IMR-90 (cell line): ENCODE data around the gene CD28. TPM values are rescaled to one million over a fixed set of nuclear protein-coding genes. Genes with fewer than 3 reads are reported as not detected.

Source experiments
- ATAC-seq: fragments of 200-7000 bp; cut with Tn5 transposase; 2 replicates; pipeline ENCODE4 v1.9.1; 2020; ENCODE audit warnings: low read depth, mild to moderate bottlenecking, moderate library complexity
- BruUV-seq: library from RNA; stranded (reverse); fragments of 400-500 nt; replicated peaks from 2 replicates; lab custom pipeline; 2021; lab: Mats Ljungman, UMichigan
- CTCF ChIA-PET: fragments of 300-600 bp; formaldehyde crosslinking; extraction: SDS; loops from one replicate; lab custom pipeline; 2021; ENCODE audit warnings: antibody characterized with exemption; lab: Yijun Ruan, JAX
- POLR2A ChIA-PET: fragments of 300-600 bp; sonication (Branson Sonifier 250); formaldehyde crosslinking; loops from one replicate; lab custom pipeline; 2022; ENCODE audit warnings: antibody characterized with exemption; ENCODE audit not compliant: unreplicated experiment; lab: Charles Lee
- DNase-seq: peaks from one replicate; pipeline ENCODE4 v3.0.0; 2013
- H2AFZ ChIP-seq: replicated peaks from 2 replicates; pipeline ENCODE3; 2013; ENCODE audit warnings: low read length, mild to moderate bottlenecking; ENCODE audit not compliant: poor library complexity
- H2AK5ac ChIP-seq: 2 replicates; pipeline ENCODE4 v1.6.1; 2013; ENCODE audit warnings: low read depth, low read length, inconsistent platforms
- H2AK9ac ChIP-seq: replicated peaks from 2 replicates; pipeline ENCODE3; 2013; ENCODE audit warnings: mild to moderate bottlenecking, low read depth, low read length, moderate library complexity; ENCODE audit not compliant: poor library complexity
- H2BK120ac ChIP-seq: 2 replicates; pipeline ENCODE4 v1.6.1; 2013; ENCODE audit warnings: low read depth, low read length, inconsistent platforms
- H2BK15ac ChIP-seq: 3 replicates; pipeline ENCODE4 v1.6.1; 2013; ENCODE audit warnings: low read depth, low read length, inconsistent platforms
- H2BK20ac ChIP-seq: 2 replicates; pipeline ENCODE4 v1.6.1; 2013; ENCODE audit warnings: low read depth, mild to moderate bottlenecking, inconsistent platforms, low read length, moderate library complexity
- H2BK5ac ChIP-seq: 2 replicates; pipeline ENCODE4 v1.6.1; 2013; ENCODE audit warnings: mild to moderate bottlenecking, low read depth, low read length, inconsistent platforms; ENCODE audit not compliant: poor library complexity, severe bottlenecking
- H3K14ac ChIP-seq: replicated peaks from 2 replicates; pipeline ENCODE4 v1.6.1; 2013; ENCODE audit warnings: low read depth, low read length, inconsistent platforms
- H3K18ac ChIP-seq: 2 replicates; pipeline ENCODE4 v1.6.1; 2013; ENCODE audit warnings: low read depth, low read length, control low read depth
- H3K23ac ChIP-seq: 2 replicates; pipeline ENCODE4 v1.6.1; 2013; ENCODE audit warnings: low read depth, low read length, inconsistent platforms
- H3K27ac ChIP-seq: 2 replicates; pipeline ENCODE4 v1.5.1; 2013; ENCODE audit warnings: mild to moderate bottlenecking, control low read depth, low read length; ENCODE audit not compliant: insufficient read depth
- H3K27me3 ChIP-seq: 2 replicates; pipeline ENCODE4 v1.6.1; 2013; ENCODE audit warnings: low read length; ENCODE audit not compliant: control insufficient read depth, insufficient read depth
- H3K36me3 ChIP-seq: 2 replicates; pipeline ENCODE4 v1.6.1; 2013; ENCODE audit warnings: low read length, mixed read lengths; ENCODE audit not compliant: control insufficient read depth, insufficient read depth
- H3K4ac ChIP-seq: 2 replicates; pipeline ENCODE4 v1.6.1; 2013; ENCODE audit warnings: low read depth, low read length, inconsistent platforms
- H3K4me1 ChIP-seq: 2 replicates; pipeline ENCODE4 v1.6.1; 2013; ENCODE audit warnings: low read length, mixed read lengths; ENCODE audit not compliant: control insufficient read depth, insufficient read depth
- H3K4me2 ChIP-seq: 2 replicates; pipeline ENCODE4 v1.6.1; 2013; ENCODE audit warnings: low read depth, mild to moderate bottlenecking, control low read depth, low read length, moderate library complexity
- H3K4me3 ChIP-seq: 2 replicates; pipeline ENCODE4 v1.5.1; 2013; ENCODE audit warnings: low read depth, mild to moderate bottlenecking, control low read depth, low read length, moderate library complexity; ENCODE audit not compliant: insufficient read depth
- H3K56ac ChIP-seq: 2 replicates; pipeline ENCODE4 v1.6.1; 2013; ENCODE audit warnings: low read length, inconsistent platforms; ENCODE audit not compliant: insufficient read depth; ENCODE audit errors: extremely low read depth
- H3K79me1 ChIP-seq, 2 experiments: 2 replicates each; pipeline ENCODE4 v1.6.1; 2013; ENCODE audit warnings: low read length in 2 of 2, inconsistent platforms in 1 of 2, low read depth in 1 of 2
- H3K9ac ChIP-seq: 2 replicates; pipeline ENCODE4 v1.6.1; 2013; ENCODE audit warnings: low read depth, low read length, control low read depth
- H3K9me1 ChIP-seq: 2 replicates; pipeline ENCODE4 v1.6.1; 2013; ENCODE audit warnings: low read length, inconsistent platforms; ENCODE audit not compliant: insufficient read depth
- H3K9me3 ChIP-seq: 2 replicates; pipeline ENCODE4 v1.6.1; 2013; ENCODE audit warnings: low read length; ENCODE audit not compliant: control insufficient read depth, insufficient read depth
- H4K20me1 ChIP-seq: 2 replicates; pipeline ENCODE4 v1.6.1; 2013; ENCODE audit warnings: low read length, inconsistent platforms; ENCODE audit not compliant: insufficient read depth
- H4K5ac ChIP-seq: 2 replicates; pipeline ENCODE4 v1.6.1; 2013; ENCODE audit warnings: mild to moderate bottlenecking, low read depth, low read length, control low read depth
- H4K8ac ChIP-seq, 2 experiments: 2 replicates each; pipeline ENCODE4 v1.6.1; 2013; ENCODE audit warnings: low read depth in 2 of 2, low read length in 2 of 2, control low read depth in 1 of 2, inconsistent platforms in 1 of 2
- H4K91ac ChIP-seq: 2 replicates; pipeline ENCODE4 v1.6.1; 2013; ENCODE audit warnings: low read depth, low read length, inconsistent platforms; ENCODE audit not compliant: insufficient read depth
- CEBPB ChIP-seq: IDR thresholded peaks from 2 replicates; pipeline ENCODE4 v1.6.1; 2012; ENCODE audit warnings: low read depth, low read length, improper control_type of control experiment
- FOS ChIP-seq: fragments of 150-350 bp; IDR thresholded peaks from 2 replicates; pipeline ENCODE4 v1.6.1; 2016; ENCODE audit warnings: low read depth, low read length
- MAFK ChIP-seq: IDR thresholded peaks from 2 replicates; pipeline ENCODE4 v1.6.1; 2012; ENCODE audit warnings: low read depth, low read length, improper control_type of control experiment
- MAZ ChIP-seq: IDR thresholded peaks from 2 replicates; pipeline ENCODE4 v1.6.1; 2012; ENCODE audit warnings: low read depth, mild to moderate bottlenecking, low read length, improper control_type of control experiment, moderate library complexity, borderline replicate concordance
- MXI1 ChIP-seq: IDR thresholded peaks from 2 replicates; pipeline ENCODE4 v1.6.1; 2012; ENCODE audit warnings: low read depth, mild to moderate bottlenecking, low read length, moderate library complexity, borderline replicate concordance
- RAD21 ChIP-seq: IDR thresholded peaks from 2 replicates; pipeline ENCODE4 v1.6.1; 2012; ENCODE audit warnings: low read length, improper control_type of control experiment
- RCOR1 ChIP-seq: IDR thresholded peaks from 2 replicates; pipeline ENCODE4 v1.6.1; 2012; ENCODE audit warnings: mild to moderate bottlenecking, low read length, improper control_type of control experiment; ENCODE audit not compliant: insufficient replicate concordance
- RFX5 ChIP-seq: IDR thresholded peaks from 2 replicates; pipeline ENCODE4 v1.8.0; 2012; ENCODE audit warnings: low read depth, mild to moderate bottlenecking, low read length, moderate library complexity
- SMC3 ChIP-seq: fragments of 150-350 bp; IDR thresholded peaks from 2 replicates; pipeline ENCODE4 v1.6.1; 2016; ENCODE audit warnings: low read depth, mild to moderate bottlenecking, antibody characterized with exemption, low read length, moderate library complexity
- WGBS, 2 experiments: methylation state at CpG; one replicate each; pipeline versions ENCODE4 v1.1.5 to v1.1.7; 2013; ENCODE audit warnings: missing lambda C conversion rate in 2 of 2; ENCODE audit not compliant: insufficient read length in 1 of 2; ENCODE audit errors: extremely low coverage in 2 of 2; 5-methylcytosine and 5-hydroxymethylcytosine counted together
- dilution Hi-C: fragments of 300-500 bp; cut with HindIII; formaldehyde crosslinking; loops from one replicate; pipeline ENCODE4 v1.14.3; 2018; ENCODE audit warnings: low sequenced_read_pairs; ENCODE audit not compliant: unreplicated experiment
- in situ Hi-C: fragments of 300-500 bp; cut with MboI; formaldehyde crosslinking; loops from 3 replicates; pipeline ENCODE4 v1.14.3; 2019; ENCODE audit warnings: low sequenced_read_pairs, inconsistent platforms, mixed read lengths
- intact Hi-C: fragments of 100-400 bp; cut with micrococcal nuclease; formaldehyde crosslinking; loops from 2 replicates; pipeline ENCODE4 v1.10.0; 2022
- polyA plus RNA-seq, 3 experiments: library from polyadenylated mRNA; depleted of rRNA; stranded (reverse); fragments of >200 nt; gene quantifications; 2 replicates each; pipeline ENCODE4 v1.2.3, GENCODE V29; 2012; ENCODE audit warnings: low replicate concordance in 1 of 3
- total RNA-seq: library from RNA; depleted of rRNA; stranded (reverse); fragments of >200 nt; gene quantifications from 2 replicates; pipeline ENCODE4 v1.2.3, GENCODE V29; 2012
- TF ChIP-seq, protein P1 (sequence below): fragments of 150-350 bp; IDR thresholded peaks from 2 replicates; pipeline ENCODE4 v1.6.1; 2016; ENCODE audit warnings: low read depth, mild to moderate bottlenecking, low read length, moderate library complexity, borderline replicate concordance
- TF ChIP-seq, protein P2 (sequence below): conservative IDR thresholded peaks from 2 replicates; pipeline ENCODE4 v1.5.1; 2012; ENCODE audit warnings: mild to moderate bottlenecking, low read depth, low read length, improper control_type of control experiment

CD28 gene
- total and polyA plus RNA-seq, 2 of the 4 experiments (the other 2 are of a cell fraction): not detected

DNA sequence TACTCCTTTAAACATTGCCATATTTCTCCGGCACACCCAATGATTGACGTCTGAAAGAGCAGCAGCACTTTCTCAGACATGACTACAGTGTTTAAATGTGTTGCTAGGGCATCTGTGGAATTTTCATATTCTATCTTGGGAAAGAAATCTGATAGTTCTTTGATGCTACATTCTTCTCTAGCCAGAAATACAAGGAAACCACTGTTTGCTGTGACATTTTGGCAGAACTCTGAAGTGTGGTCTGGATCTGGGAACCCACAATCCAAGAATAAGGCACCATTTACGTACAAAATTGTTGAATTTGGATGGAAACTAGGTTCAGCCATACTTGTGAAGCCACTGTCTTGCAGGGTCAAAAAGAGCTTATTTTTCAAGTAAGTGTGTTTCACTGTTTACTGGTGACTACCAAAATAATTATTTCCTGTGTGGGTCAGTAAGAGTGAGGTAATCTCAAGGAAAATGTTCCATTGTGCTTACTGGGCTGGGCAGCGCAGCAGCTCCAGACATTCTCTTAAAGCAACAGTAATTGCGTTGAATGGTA lies 21.3 kb upstream of the CD28 start:
- peak overlapping the region; percentile 85 for H3K14ac ChIP-seq
- no peaks in the 10 kb centered on the region for H3K9me3 ChIP-seq
- no peak for TF ChIP-seq MXI1
- TF ChIP-seq RCOR1: no peak
- TF ChIP-seq, protein P1, sequence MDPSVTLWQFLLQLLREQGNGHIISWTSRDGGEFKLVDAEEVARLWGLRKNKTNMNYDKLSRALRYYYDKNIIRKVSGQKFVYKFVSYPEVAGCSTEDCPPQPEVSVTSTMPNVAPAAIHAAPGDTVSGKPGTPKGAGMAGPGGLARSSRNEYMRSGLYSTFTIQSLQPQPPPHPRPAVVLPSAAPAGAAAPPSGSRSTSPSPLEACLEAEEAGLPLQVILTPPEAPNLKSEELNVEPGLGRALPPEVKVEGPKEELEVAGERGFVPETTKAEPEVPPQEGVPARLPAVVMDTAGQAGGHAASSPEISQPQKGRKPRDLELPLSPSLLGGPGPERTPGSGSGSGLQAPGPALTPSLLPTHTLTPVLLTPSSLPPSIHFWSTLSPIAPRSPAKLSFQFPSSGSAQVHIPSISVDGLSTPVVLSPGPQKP: no peak
- 0 out of 2 replicates have a peak, but pooled peaks have one; percentile 6 for TF ChIP-seq SMC3
- TF ChIP-seq, protein P2, sequence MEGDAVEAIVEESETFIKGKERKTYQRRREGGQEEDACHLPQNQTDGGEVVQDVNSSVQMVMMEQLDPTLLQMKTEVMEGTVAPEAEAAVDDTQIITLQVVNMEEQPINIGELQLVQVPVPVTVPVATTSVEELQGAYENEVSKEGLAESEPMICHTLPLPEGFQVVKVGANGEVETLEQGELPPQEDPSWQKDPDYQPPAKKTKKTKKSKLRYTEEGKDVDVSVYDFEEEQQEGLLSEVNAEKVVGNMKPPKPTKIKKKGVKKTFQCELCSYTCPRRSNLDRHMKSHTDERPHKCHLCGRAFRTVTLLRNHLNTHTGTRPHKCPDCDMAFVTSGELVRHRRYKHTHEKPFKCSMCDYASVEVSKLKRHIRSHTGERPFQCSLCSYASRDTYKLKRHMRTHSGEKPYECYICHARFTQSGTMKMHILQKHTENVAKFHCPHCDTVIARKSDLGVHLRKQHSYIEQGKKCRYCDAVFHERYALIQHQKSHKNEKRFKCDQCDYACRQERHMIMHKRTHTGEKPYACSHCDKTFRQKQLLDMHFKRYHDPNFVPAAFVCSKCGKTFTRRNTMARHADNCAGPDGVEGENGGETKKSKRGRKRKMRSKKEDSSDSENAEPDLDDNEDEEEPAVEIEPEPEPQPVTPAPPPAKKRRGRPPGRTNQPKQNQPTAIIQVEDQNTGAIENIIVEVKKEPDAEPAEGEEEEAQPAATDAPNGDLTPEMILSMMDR: no peak
- TF ChIP-seq MAFK: 0 out of 2 replicates have a peak, but pooled peaks have one; percentile 51
- TF ChIP-seq CEBPB: peak; percentile 77
- peak; percentile 74 for TF ChIP-seq FOS
- peak; percentile 33; the same call in 1 of the 2 replicates for TF ChIP-seq RAD21
- TF ChIP-seq RFX5: no peak
- TF ChIP-seq MAZ: no peak
- no peak overlapping the region for H3K4me3 ChIP-seq
- H2BK15ac ChIP-seq: peak overlapping the region; percentile 9; the same call in 2 of the 3 replicates
- peak overlapping the region; percentile 53 for H4K91ac ChIP-seq
- ChIA-PET CTCF (interaction anchor here (1.7 kb wide), 1 partner anchor 130 kb away, joined by 6 read pairs; no protein-coding TSS in a partner anchor), POLR2A (interaction anchor here (0.6 kb wide), 1 partner anchor 152 kb away, joined by 3 read pairs; no protein-coding TSS in a partner anchor)
- peak overlapping the region; percentile 63; the same call in 1 of the 2 replicates for H3K4me2 ChIP-seq
- peaks cover 17% of the 10 kb centered on the region for H3K9me1 ChIP-seq
- peak overlapping the region; percentile 94 for H2BK5ac ChIP-seq
- H3K56ac ChIP-seq: peak overlapping the region; percentile 31
- peak overlapping the region; percentile 99 for H2BK20ac ChIP-seq
- H3K4me1 ChIP-seq: peaks cover 28% of the 10 kb centered on the region
- H3K4ac ChIP-seq: peak overlapping the region; percentile 85; the same call in 1 of the 2 replicates
- no peaks in the 10 kb centered on the region for H3K27me3 ChIP-seq
- peak overlapping the region; percentile 76 for H3K23ac ChIP-seq
- no peak overlapping the region for H2AK9ac ChIP-seq
- H4K8ac ChIP-seq: peak overlapping the region; percentile 10 to 62; a peak in 3 of 4 replicates
- dilution Hi-C loops (no loop called here), intact Hi-C loops (loop anchor here (5.0 kb wide), 1 partner anchor 97 kb away; no protein-coding TSS in a partner anchor), in situ Hi-C loops (no loop called here)
- ATAC-seq (peak; percentile 77), DNase-seq (peak; percentile 94)
- H2BK120ac ChIP-seq: peak overlapping the region; percentile 92
- no peak overlapping the region for H2AFZ ChIP-seq
- H4K5ac ChIP-seq: peak overlapping the region; percentile 77; the same call in 1 of the 2 replicates
- peak overlapping the region; percentile 31 for H3K27ac ChIP-seq
- no CpG with 5 or more reads among the region's 5 CpGs for WGBS, 2 experiments
- no TSS peak for BruUV-seq
- no peaks in the 10 kb centered on the region for H3K79me1 ChIP-seq
- H3K36me3 ChIP-seq: no peaks in the 10 kb centered on the region
- no peak overlapping the region for H3K9ac ChIP-seq
- no peaks in the 10 kb centered on the region for H4K20me1 ChIP-seq
- peak overlapping the region; percentile 86 for H3K18ac ChIP-seq
- peak overlapping the region; percentile 67 for H2AK5ac ChIP-seq
